Endothelial cell of umbilical vein (primary cell): ENCODE data around the gene STUM.

Experiments
- EZH2 ChIP-seq: IDR thresholded peaks from 2 replicates; pipeline ENCODE4 v1.6.1; 2012; ENCODE audit warnings: borderline replicate concordance, low read depth, mild to moderate bottlenecking, moderate library complexity, low read length, inconsistent platforms; ENCODE audit not compliant: severe bottlenecking
- FOS ChIP-seq: IDR thresholded peaks from 2 replicates; pipeline ENCODE4 v1.6.1; 2011; ENCODE audit warnings: mild to moderate bottlenecking, low read length, moderate library complexity, borderline replicate concordance; ENCODE audit not compliant: insufficient read depth
- JUN ChIP-seq: IDR thresholded peaks from 2 replicates; pipeline ENCODE4 v1.6.1; 2011; ENCODE audit warnings: borderline replicate concordance, low read depth; ENCODE audit not compliant: insufficient read length, insufficient read depth
- MYC ChIP-seq: IDR thresholded peaks from one replicate; pipeline ENCODE4 v1.6.1; 2011; ENCODE audit warnings: mild to moderate bottlenecking, low read depth, low read length
- POLR2A ChIP-seq: IDR thresholded peaks from 2 replicates; pipeline ENCODE4 v1.6.1; 2012; ENCODE audit warnings: low read depth, mild to moderate bottlenecking, control low read depth, low read length
- POLR2AphosphoS5 ChIP-seq: IDR thresholded peaks from 2 replicates; pipeline ENCODE4 v1.6.1; 2012; ENCODE audit warnings: low read depth, mild to moderate bottlenecking, control low read depth, low read length, moderate library complexity; ENCODE audit not compliant: insufficient read depth
- TF ChIP-seq, protein P1 (sequence below), 2 donors: IDR thresholded peaks; 1 replicate in 1 of 2; 2 replicates in 1 of 2; pipeline ENCODE4 v1.5.1; 2011; ENCODE audit warnings: low read length in 2 of 2, mild to moderate bottlenecking in 2 of 2, moderate library complexity in 2 of 2, control low read depth in 1 of 2, inconsistent platforms in 1 of 2, low read depth in 1 of 2; ENCODE audit not compliant: insufficient read depth in 1 of 2; ENCODE audit errors: extremely low read depth in 1 of 2
- TF ChIP-seq, protein P2 (sequence below): IDR thresholded peaks from 2 replicates; pipeline ENCODE4 v1.6.1; 2011; ENCODE audit not compliant: insufficient read depth, insufficient read length

DNA sequence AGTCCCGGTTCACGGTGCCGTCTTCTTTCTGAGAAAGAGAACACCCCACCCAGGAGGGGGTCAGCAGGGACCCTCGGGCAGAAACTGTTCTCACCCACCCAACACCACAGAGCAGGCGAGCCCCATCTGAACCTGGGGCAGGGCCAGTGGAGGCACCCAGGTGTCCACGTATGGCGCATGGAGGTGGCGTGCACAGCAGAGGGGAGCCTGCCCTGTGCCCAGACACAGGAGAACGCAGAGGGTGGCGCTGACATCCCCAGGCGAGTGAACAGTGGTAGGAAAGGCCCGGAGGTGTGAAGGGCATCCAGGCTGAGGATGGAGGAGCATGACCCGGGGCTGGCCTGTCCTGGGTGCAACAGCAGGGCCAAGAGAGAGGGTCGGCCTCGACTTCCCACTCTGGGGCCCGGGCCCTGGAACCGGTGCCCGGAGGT lies 91.1 kb downstream of the STUM start:
- TF ChIP-seq, protein P1, sequence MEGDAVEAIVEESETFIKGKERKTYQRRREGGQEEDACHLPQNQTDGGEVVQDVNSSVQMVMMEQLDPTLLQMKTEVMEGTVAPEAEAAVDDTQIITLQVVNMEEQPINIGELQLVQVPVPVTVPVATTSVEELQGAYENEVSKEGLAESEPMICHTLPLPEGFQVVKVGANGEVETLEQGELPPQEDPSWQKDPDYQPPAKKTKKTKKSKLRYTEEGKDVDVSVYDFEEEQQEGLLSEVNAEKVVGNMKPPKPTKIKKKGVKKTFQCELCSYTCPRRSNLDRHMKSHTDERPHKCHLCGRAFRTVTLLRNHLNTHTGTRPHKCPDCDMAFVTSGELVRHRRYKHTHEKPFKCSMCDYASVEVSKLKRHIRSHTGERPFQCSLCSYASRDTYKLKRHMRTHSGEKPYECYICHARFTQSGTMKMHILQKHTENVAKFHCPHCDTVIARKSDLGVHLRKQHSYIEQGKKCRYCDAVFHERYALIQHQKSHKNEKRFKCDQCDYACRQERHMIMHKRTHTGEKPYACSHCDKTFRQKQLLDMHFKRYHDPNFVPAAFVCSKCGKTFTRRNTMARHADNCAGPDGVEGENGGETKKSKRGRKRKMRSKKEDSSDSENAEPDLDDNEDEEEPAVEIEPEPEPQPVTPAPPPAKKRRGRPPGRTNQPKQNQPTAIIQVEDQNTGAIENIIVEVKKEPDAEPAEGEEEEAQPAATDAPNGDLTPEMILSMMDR (IDR thresholded peaks at IDR 0.05; ENCODE audit: extremely low read depth in 1 of 2, insufficient read depth in 1 of 2, low read depth in 1 of 2, low read length in 2 of 2), result no peak
- TF ChIP-seq POLR2A (no peak), EZH2 (no peak), MYC (no peak), POLR2AphosphoS5 (no peak), FOS (no peak), JUN (no peak)
- TF ChIP-seq, protein P2, sequence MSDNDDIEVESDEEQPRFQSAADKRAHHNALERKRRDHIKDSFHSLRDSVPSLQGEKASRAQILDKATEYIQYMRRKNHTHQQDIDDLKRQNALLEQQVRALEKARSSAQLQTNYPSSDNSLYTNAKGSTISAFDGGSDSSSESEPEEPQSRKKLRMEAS, result no peak
